ENCODE measurements around the gene EIF2B2. TPM values are rescaled to one million over a fixed set of nuclear protein-coding genes. Genes with fewer than 3 reads are reported as not detected.
"Not testable (repeated sequence)": the region's sequence is repeated elsewhere in the genome, so short reads cannot be mapped to it uniquely, and the experiment has no call there.

The EIF2B2 gene
- polyA plus RNA-seq, 4 donors = 36.2 to 50.8 (median 44.8) TPM

DNA sequence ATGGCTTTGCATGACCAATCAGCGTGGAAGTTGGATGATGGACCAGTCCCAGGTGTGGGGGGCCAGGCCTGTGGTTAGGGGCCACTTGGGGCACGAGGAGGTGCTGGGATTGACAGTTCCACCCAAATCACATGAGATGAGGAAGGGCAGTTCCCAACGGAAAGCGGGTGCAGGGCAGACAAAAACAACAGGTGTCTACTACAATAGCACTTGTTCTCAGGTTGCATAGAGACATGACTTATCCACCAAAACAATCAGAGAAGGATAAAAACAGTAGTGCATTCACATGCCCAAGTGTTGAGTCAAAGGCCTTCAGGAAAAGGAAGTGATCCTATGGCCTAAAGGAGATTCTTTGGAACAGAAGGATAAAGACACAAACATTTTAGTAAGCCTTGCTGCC, 14.6 kb upstream of the EIF2B2 start:
- DNase-seq (no peak), FAIRE-seq (no peak)
- no peaks in the 10 kb centered on the region for H3K36me3 ChIP-seq (ENCODE audit: control insufficient read depth in 3 of 3, insufficient read depth in 2 of 3, low read depth in 1 of 3, low read length in 3 of 3)
- no peaks in the 10 kb centered on the region for H3K4me1 ChIP-seq (ENCODE audit: control insufficient read depth in 3 of 3, insufficient read depth in 2 of 3, low read depth in 1 of 3, low read length in 2 of 3)
- no peak overlapping the region for H3K4me3 ChIP-seq (ENCODE audit: low read depth in 1 of 3, low read length in 3 of 3)
- no peaks in the 10 kb centered on the region for H3K9me3 ChIP-seq (ENCODE audit: control insufficient read depth in 2 of 2, insufficient read depth in 1 of 2, low read depth in 1 of 2, low read length in 1 of 2)
- H3K27ac ChIP-seq (ENCODE audit: low read depth in 1 of 3, low read length in 2 of 3) = no peak overlapping the region
- no peaks in the 10 kb centered on the region for H3K27me3 ChIP-seq (ENCODE audit: control insufficient read depth in 3 of 3, insufficient read depth in 3 of 3, low read length in 3 of 3)
- 47 to 68% (median 54%) methylated on average over 4 of the region's 4 CpGs for WGBS, 3 donors

DNA sequence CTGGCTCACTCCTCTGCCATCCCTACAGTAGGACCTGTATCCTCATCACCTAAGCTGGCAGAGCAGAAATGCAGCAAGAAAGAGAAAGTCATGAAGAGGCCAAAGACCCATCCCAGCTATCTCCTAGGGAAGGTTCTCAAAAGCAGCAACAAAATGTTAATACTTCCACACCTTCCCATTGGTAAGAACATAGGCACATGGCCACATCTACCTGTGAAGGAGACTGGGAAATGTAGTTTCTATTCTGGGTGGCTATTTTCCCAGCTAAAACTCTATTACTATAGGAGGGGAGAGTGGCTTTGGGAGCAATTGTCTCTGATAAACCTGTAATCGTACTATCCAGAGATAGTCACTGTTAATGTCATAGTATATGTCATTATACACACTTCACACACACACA, 13.7 kb upstream of the EIF2B2 start:
- Histone ChIP-seq H3K9me3 (ENCODE audit: control insufficient read depth in 2 of 2, insufficient read depth in 1 of 2, low read depth in 1 of 2, low read length in 1 of 2) (no peaks in the 10 kb centered on the region), H3K27ac (ENCODE audit: low read depth in 1 of 3, low read length in 2 of 3) (no peak overlapping the region), H3K4me3 (ENCODE audit: low read depth in 1 of 3, low read length in 3 of 3) (no peak overlapping the region), H3K27me3 (ENCODE audit: control insufficient read depth in 3 of 3, insufficient read depth in 3 of 3, low read length in 3 of 3) (no peaks in the 10 kb centered on the region), H3K36me3 (ENCODE audit: control insufficient read depth in 3 of 3, insufficient read depth in 2 of 3, low read depth in 1 of 3, low read length in 3 of 3) (no peaks in the 10 kb centered on the region), H3K4me1 (ENCODE audit: control insufficient read depth in 3 of 3, insufficient read depth in 2 of 3, low read depth in 1 of 3, low read length in 2 of 3) (no peaks in the 10 kb centered on the region)
- FAIRE-seq (no peak), DNase-seq (no peak)
- whole genome bisulfite sequencing, 3 donors = 72 to 83% (median 80%) methylated on average over 1 of the region's 1 CpG

DNA sequence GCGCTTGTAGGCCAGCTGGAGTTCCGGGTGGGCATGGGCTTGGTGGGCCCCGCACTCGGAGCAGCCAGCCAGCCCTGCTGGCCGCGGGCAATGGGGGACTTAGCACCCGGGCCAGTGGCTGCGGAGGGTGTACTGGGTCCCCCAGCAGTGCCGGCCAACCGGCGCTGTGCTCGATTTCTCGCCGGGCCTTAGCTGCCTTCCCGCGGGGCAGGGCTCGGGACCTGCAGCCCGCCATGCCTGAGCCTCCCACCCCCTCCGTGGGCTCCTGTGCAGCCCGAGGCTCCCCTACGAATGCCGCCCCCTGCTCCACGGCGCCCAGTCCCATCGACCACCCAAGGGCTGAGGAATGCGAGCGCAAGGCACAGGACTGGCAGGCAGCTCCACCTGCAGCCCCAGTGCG, 8.5 kb upstream of the EIF2B2 start:
- H3K36me3 ChIP-seq (ENCODE audit: control insufficient read depth in 3 of 3, insufficient read depth in 2 of 3, low read depth in 1 of 3, low read length in 3 of 3); H3K9me3 ChIP-seq (ENCODE audit: control insufficient read depth in 2 of 2, insufficient read depth in 1 of 2, low read depth in 1 of 2, low read length in 1 of 2); H3K4me1 ChIP-seq (ENCODE audit: control insufficient read depth in 3 of 3, insufficient read depth in 2 of 3, low read depth in 1 of 3, low read length in 2 of 3); H3K4me3 ChIP-seq (ENCODE audit: low read depth in 1 of 3, low read length in 3 of 3); H3K27ac ChIP-seq (ENCODE audit: low read depth in 1 of 3, low read length in 2 of 3); DNase-seq; H3K27me3 ChIP-seq (ENCODE audit: control insufficient read depth in 3 of 3, insufficient read depth in 3 of 3, low read length in 3 of 3); FAIRE-seq: not testable (repeated sequence)
- 95 to 96% (median 95%) methylated on average over 12 to 28 of the region's 28 CpGs for WGBS, 3 donors

DNA sequence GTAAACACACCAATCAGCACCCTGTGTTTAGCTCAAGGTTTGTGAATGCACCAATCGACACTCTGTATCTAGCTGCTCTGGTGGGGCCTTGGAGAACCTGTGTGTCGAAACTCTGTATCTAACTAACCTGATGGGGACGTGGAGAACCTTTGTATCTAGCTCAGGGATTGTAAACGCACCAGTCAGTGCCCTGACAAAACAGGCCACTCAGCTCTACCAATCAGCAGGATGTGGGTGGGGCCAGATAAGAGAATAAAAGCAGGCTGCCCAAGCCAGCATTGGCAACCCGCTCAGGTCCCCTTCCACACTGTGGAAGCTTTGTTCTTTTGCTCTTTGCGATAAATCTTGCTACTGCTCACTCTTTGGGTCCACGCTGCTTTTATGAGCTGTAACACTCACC, 6.9 kb upstream of the EIF2B2 start:
- not testable (repeated sequence) for H3K4me1 ChIP-seq (ENCODE audit: control insufficient read depth in 3 of 3, insufficient read depth in 2 of 3, low read depth in 1 of 3, low read length in 2 of 3); DNase-seq; H3K9me3 ChIP-seq (ENCODE audit: control insufficient read depth in 2 of 2, insufficient read depth in 1 of 2, low read depth in 1 of 2, low read length in 1 of 2); H3K36me3 ChIP-seq (ENCODE audit: control insufficient read depth in 3 of 3, insufficient read depth in 2 of 3, low read depth in 1 of 3, low read length in 3 of 3); H3K27me3 ChIP-seq (ENCODE audit: control insufficient read depth in 3 of 3, insufficient read depth in 3 of 3, low read length in 3 of 3); H3K27ac ChIP-seq (ENCODE audit: low read depth in 1 of 3, low read length in 2 of 3); H3K4me3 ChIP-seq (ENCODE audit: low read depth in 1 of 3, low read length in 3 of 3); FAIRE-seq
- 85 to 93% (median 86%) methylated on average over 3 to 7 of the region's 7 CpGs for WGBS, 3 donors

DNA sequence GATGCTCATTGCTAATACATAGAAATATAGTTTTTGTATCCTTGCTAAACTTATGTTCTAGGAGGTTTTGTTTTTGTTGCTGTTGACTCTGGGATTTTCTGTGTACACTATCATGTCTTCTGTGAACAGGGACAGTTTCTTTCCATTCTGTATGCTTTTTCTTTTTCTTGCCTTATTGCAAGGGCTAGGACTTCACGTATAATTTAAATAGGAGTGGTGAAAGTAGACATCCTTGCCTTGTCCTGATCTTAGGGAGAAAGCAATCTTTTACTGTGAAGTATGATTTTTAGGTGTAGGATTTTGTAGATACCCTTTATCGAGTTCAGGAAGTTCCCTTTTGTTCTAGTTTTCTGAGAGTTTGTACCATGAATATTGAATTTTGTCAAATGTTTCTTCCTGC, 1.5 kb upstream of the EIF2B2 start:
- H3K27me3 ChIP-seq (ENCODE audit: control insufficient read depth in 3 of 3, insufficient read depth in 3 of 3, low read length in 3 of 3) = no peaks in the 10 kb centered on the region
- H3K36me3 ChIP-seq (ENCODE audit: control insufficient read depth in 3 of 3, insufficient read depth in 2 of 3, low read depth in 1 of 3, low read length in 3 of 3) = peaks cover 0 to 5% (median 2%) of the 10 kb centered on the region in 3 donors
- WGBS, 3 donors = 91 to 96% (median 91%) methylated on average over 2 of the region's 2 CpGs
- no peak overlapping the region for H3K4me3 ChIP-seq (ENCODE audit: low read depth in 1 of 3, low read length in 3 of 3)
- DNase-seq = no peak
- peaks cover 0 to 18% (median 8%) of the 10 kb centered on the region in 3 donors for H3K4me1 ChIP-seq (ENCODE audit: control insufficient read depth in 3 of 3, insufficient read depth in 2 of 3, low read depth in 1 of 3, low read length in 2 of 3)
- H3K9me3 ChIP-seq (ENCODE audit: control insufficient read depth in 2 of 2, insufficient read depth in 1 of 2, low read depth in 1 of 2, low read length in 1 of 2) = peaks cover 0 to 4% of the 10 kb centered on the region in 2 donors
- H3K27ac ChIP-seq (ENCODE audit: low read depth in 1 of 3, low read length in 2 of 3) = no peak overlapping the region
- no peak for FAIRE-seq

DNA sequence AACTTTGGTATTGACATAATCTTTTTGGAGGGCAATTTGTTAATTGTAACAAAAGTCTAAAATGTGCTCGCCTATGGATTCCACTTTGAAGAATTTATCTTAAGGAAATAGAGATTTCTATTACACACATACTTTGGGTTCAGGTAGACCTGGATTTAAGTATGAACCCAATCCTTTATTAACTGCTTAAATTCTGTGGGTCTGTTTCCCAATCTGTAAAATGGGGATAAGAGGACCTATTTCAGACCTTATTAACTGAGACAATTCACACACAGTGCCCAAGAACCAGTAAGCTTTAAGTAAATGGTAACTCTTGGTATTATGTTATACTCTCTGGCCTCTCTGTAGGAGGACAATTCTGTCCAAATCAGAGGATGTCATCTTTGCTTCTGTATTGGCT, 822 bp upstream of the EIF2B2 start:
- FAIRE-seq = no peak
- Histone ChIP-seq H3K9me3 (ENCODE audit: control insufficient read depth in 2 of 2, insufficient read depth in 1 of 2, low read depth in 1 of 2, low read length in 1 of 2) (no peaks in the 10 kb centered on the region), H3K27me3 (ENCODE audit: control insufficient read depth in 3 of 3, insufficient read depth in 3 of 3, low read length in 3 of 3) (no peaks in the 10 kb centered on the region), H3K4me1 (ENCODE audit: control insufficient read depth in 3 of 3, insufficient read depth in 2 of 3, low read depth in 1 of 3, low read length in 2 of 3) (peaks cover 0 to 18% (median 8%) of the 10 kb centered on the region in 3 donors), H3K4me3 (ENCODE audit: low read depth in 1 of 3, low read length in 3 of 3) (peak overlapping the region; percentile 54 to 93 (median 93)), H3K36me3 (ENCODE audit: control insufficient read depth in 3 of 3, insufficient read depth in 2 of 3, low read depth in 1 of 3, low read length in 3 of 3) (peaks cover 2 to 11% (median 5%) of the 10 kb centered on the region in 3 donors), H3K27ac (ENCODE audit: low read depth in 1 of 3, low read length in 2 of 3) (peak overlapping the region; percentile 68 to 96 (median 94))
- 98 to 100% (median 100%) methylated on average over 1 of the region's 1 CpG for WGBS, 3 donors
- no peak for DNase-seq

DNA sequence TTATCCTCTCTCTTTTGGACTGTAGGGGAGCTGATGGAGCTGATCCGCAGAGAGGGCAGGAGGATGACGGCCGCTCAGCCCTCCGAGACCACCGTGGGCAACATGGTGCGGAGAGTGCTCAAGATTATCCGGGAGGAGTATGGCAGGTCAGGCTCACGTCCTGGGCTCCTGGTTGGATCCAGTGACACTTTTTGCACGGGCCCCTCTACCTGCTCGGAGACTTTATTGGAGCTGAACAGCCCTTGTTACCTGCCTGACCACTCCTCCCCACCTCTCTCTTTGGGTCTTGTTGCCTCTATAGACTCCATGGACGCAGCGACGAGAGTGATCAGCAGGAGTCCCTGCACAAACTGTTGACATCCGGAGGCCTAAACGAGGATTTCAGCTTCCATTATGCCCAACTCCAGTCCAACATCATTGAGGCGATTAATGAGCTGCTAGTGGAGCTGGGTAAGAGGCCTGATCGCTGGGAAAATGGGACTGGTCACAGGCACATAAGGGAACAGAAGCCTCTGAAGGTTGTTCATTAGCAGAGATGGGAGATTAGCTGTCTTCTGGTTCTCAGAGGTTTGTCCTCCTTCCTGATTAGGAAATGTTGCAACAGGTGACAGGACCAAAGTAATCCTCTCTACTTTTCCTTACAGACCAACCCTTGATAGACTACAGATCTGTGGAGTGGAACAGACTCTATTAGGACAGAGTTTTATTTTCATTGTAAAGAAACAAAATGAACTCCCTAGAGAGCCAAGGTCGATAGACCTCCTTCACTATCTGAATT, 718 bp downstream of the EIF2B2 start:
- Histone ChIP-seq H3K27me3 (ENCODE audit: control insufficient read depth in 3 of 3, insufficient read depth in 3 of 3, low read length in 3 of 3) (no peaks in the 10 kb centered on the region), H3K9me3 (ENCODE audit: control insufficient read depth in 2 of 2, insufficient read depth in 1 of 2, low read depth in 1 of 2, low read length in 1 of 2) (no peaks in the 10 kb centered on the region), H3K36me3 (ENCODE audit: control insufficient read depth in 3 of 3, insufficient read depth in 2 of 3, low read depth in 1 of 3, low read length in 3 of 3) (peaks cover 2 to 14% (median 13%) of the 10 kb centered on the region in 3 donors), H3K4me1 (ENCODE audit: control insufficient read depth in 3 of 3, insufficient read depth in 2 of 3, low read depth in 1 of 3, low read length in 2 of 3) (peaks cover 0 to 18% (median 8%) of the 10 kb centered on the region in 3 donors), H3K4me3 (ENCODE audit: low read depth in 1 of 3, low read length in 3 of 3) (peak overlapping the region; percentile 81 to 93 (median 93)), H3K27ac (ENCODE audit: low read depth in 1 of 3, low read length in 2 of 3) (peak overlapping the region; percentile 59 to 96 (median 94))
- FAIRE-seq = no peak
- 5 to 9% (median 5%) methylated on average over 18 of the region's 18 CpGs for WGBS, 3 donors
- peak in 1 of 2 donors; percentile 19 for DNase-seq

DNA sequence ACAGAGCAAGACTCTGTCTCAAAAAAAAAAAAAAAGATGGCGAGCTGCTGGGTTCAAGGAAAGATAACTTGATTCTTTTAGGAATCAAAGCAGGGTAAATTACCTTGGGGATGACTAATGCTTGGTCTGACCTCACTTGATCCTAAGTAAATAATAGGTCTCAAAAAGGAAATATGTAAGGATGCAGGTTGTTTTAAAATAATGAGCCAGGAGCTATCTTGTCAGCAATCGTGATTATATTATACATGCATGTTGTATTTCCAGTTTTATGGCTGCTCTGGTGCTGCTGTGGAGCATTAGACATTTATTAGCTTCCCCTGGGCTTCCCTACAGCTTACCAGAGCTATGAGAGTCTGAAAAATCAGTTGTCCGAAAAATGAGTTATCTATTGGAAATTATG, 2.6 kb downstream of the EIF2B2 start:
- no peak overlapping the region for H3K27ac ChIP-seq (ENCODE audit: low read depth in 1 of 3, low read length in 2 of 3)
- H3K4me1 ChIP-seq (ENCODE audit: control insufficient read depth in 3 of 3, insufficient read depth in 2 of 3, low read depth in 1 of 3, low read length in 2 of 3) = peaks cover 0 to 18% (median 8%) of the 10 kb centered on the region in 3 donors
- no peak overlapping the region for H3K4me3 ChIP-seq (ENCODE audit: low read depth in 1 of 3, low read length in 3 of 3)
- 75 to 83% (median 83%) methylated on average over 3 of the region's 3 CpGs for WGBS, 3 donors
- DNase-seq (no peak), FAIRE-seq (no peak)
- no peaks in the 10 kb centered on the region for H3K9me3 ChIP-seq (ENCODE audit: control insufficient read depth in 2 of 2, insufficient read depth in 1 of 2, low read depth in 1 of 2, low read length in 1 of 2)
- H3K27me3 ChIP-seq (ENCODE audit: control insufficient read depth in 3 of 3, insufficient read depth in 3 of 3, low read length in 3 of 3) = no peaks in the 10 kb centered on the region
- peaks cover 9 to 26% (median 24%) of the 10 kb centered on the region in 3 donors for H3K36me3 ChIP-seq (ENCODE audit: control insufficient read depth in 3 of 3, insufficient read depth in 2 of 3, low read depth in 1 of 3, low read length in 3 of 3)
